PC-3 (cell line): Measurements from ENCODE around the gene LDLR. TPM values are rescaled to one million over a fixed set of nuclear protein-coding genes. Genes with fewer than 3 reads are reported as not detected.
A peak's percentile ranks its signal among the peaks of the same experiment; 100 is the strongest.

Experiments used
- ATAC-seq: fragments of 200-7000 bp; cut with Tn5 transposase; 2 replicates; pipeline ENCODE4 v1.9.1; 2020; ENCODE audit warnings: mild to moderate bottlenecking, moderate library complexity
- BruUV-seq: library from RNA; stranded (reverse); fragments of 400-500 nt; replicated peaks from 2 replicates; lab custom pipeline; 2021; lab: Mats Ljungman, UMichigan
- CTCF ChIA-PET: fragments of 300-600 bp; sonication (Branson Sonifier 250); formaldehyde crosslinking; loops from one replicate; lab custom pipeline; 2022; ENCODE audit warnings: antibody characterized with exemption; lab: Charles Lee
- POLR2A ChIA-PET: fragments of 300-600 bp; sonication (Branson Sonifier 250); formaldehyde crosslinking; loops from one replicate; lab custom pipeline; 2022; ENCODE audit warnings: antibody characterized with exemption; ENCODE audit not compliant: unreplicated experiment; lab: Charles Lee
- DNase-seq: peaks from one replicate; pipeline ENCODE4 v3.0.0-alpha.2; 2015
- H2AFZ ChIP-seq: fragments of 300-600 bp; sonication (generic); 2 replicates; pipeline ENCODE4 v1.6.0; 2016; ENCODE audit warnings: antibody characterized with exemption, low read length
- H3F3A ChIP-seq: fragments of 300-600 bp; sonication (generic); one replicate; pipeline ENCODE4 v1.6.0; 2017; ENCODE audit warnings: antibody characterized with exemption, low read length, control low read depth, mild to moderate bottlenecking; ENCODE audit not compliant: unreplicated experiment
- H3K27ac ChIP-seq: fragments of 300-600 bp; sonication (generic); 2 replicates; pipeline ENCODE4 v1.5.1; 2016; ENCODE audit warnings: mild to moderate bottlenecking, low read length
- H3K27me3 ChIP-seq: fragments of 300-600 bp; sonication (generic); 2 replicates; pipeline ENCODE4 v1.6.1; 2016; ENCODE audit warnings: low read length, mixed read lengths
- H3K36me3 ChIP-seq: fragments of 300-600 bp; sonication (generic); 2 replicates; pipeline ENCODE4 v1.6.1; 2016; ENCODE audit warnings: low read depth, mixed run types, low read length, mixed read lengths
- H3K4me1 ChIP-seq: fragments of 300-600 bp; sonication (generic); 2 replicates; pipeline ENCODE4 v1.5.1; 2016; ENCODE audit warnings: low read length; ENCODE audit not compliant: insufficient read depth
- H3K4me2 ChIP-seq: fragments of 300-600 bp; sonication (generic); 2 replicates; pipeline ENCODE4 v1.6.0; 2016; ENCODE audit warnings: low read length
- H3K4me3 ChIP-seq: fragments of 300-600 bp; sonication (generic); 2 replicates; pipeline ENCODE4 v1.5.1; 2016; ENCODE audit warnings: mild to moderate bottlenecking, low read length, mixed read lengths
- H3K79me2 ChIP-seq: fragments of 300-600 bp; sonication (generic); 2 replicates; pipeline ENCODE4 v1.6.1; 2017; ENCODE audit warnings: low read length, mixed read lengths
- H3K9ac ChIP-seq: fragments of 300-600 bp; sonication (generic); 2 replicates; pipeline ENCODE4 v1.6.0; 2016; ENCODE audit warnings: mild to moderate bottlenecking, low read length
- H3K9me2 ChIP-seq: fragments of 300-600 bp; sonication (generic); replicated peaks from 2 replicates; pipeline ENCODE4 v1.6.1; 2016; ENCODE audit warnings: mixed run types, low read length, mixed read lengths
- H3K9me3 ChIP-seq: fragments of 300-600 bp; sonication (generic); 2 replicates; pipeline ENCODE4 v1.6.1; 2016; ENCODE audit warnings: low read length, mixed read lengths
- H4K20me1 ChIP-seq: fragments of 300-600 bp; sonication (generic); 2 replicates; pipeline ENCODE4 v1.6.1; 2016; ENCODE audit warnings: low read length, mixed read lengths
- CTCF ChIP-seq: fragments of 300-600 bp; sonication (generic); conservative IDR thresholded peaks from 2 replicates; pipeline ENCODE4 v1.5.1; 2017; ENCODE audit warnings: antibody characterized with exemption, low read depth, mild to moderate bottlenecking, low read length
- EZH2 ChIP-seq: fragments of 300-600 bp; sonication (generic); IDR thresholded peaks from one replicate; pipeline ENCODE4 v1.6.1; 2017; ENCODE audit warnings: antibody characterized with exemption, mild to moderate bottlenecking, low read length; ENCODE audit not compliant: unreplicated experiment
- EZH2phosphoT487 ChIP-seq: fragments of 300-600 bp; sonication (generic); IDR thresholded peaks from 2 replicates; pipeline ENCODE4 v1.6.1; 2018; ENCODE audit warnings: mild to moderate bottlenecking, antibody characterized with exemption, low read length, borderline replicate concordance
- intact Hi-C: fragments of 100-400 bp; cut with micrococcal nuclease; formaldehyde crosslinking; loops from 2 replicates; pipeline ENCODE4 v1.9.0; 2023
- total RNA-seq: library from RNA; depleted of rRNA; stranded (reverse); fragments of >200 nt; gene quantifications from 2 replicates; pipeline ENCODE4 v1.2.3, GENCODE V29; 2014

The LDLR gene
- total RNA-seq, 1 experiment from 2014 or later = 302 TPM

- Histone ChIP-seq H2AFZ (no peak overlapping the region), H3K9me3 (no peaks in the 10 kb centered on the region), H3K4me1 (no peaks in the 10 kb centered on the region), H3K4me2 (no peak overlapping the region), H3K27me3 (no peaks in the 10 kb centered on the region), H3K4me3 (no peak overlapping the region), H3K79me2 (no peaks in the 10 kb centered on the region), H3K9me2 (no peaks in the 10 kb centered on the region), H3F3A (peaks cover 48% of the 10 kb centered on the region), H4K20me1 (peaks cover 44% of the 10 kb centered on the region), H3K36me3 (peaks cover 88% of the 10 kb centered on the region), H3K9ac (no peak overlapping the region), H3K27ac (no peak overlapping the region)
- DNase-seq = no peak
- ChIA-PET POLR2A (no interaction called here), CTCF (no interaction called here)
- no peak for ATAC-seq
- intact Hi-C loops = no loop called here
- TF ChIP-seq CTCF (no peak), EZH2phosphoT487 (no peak), EZH2 (no peak)
- BruUV-seq = no TSS peak
These were observed 38.6 kb downstream of the LDLR start for GRCh38 chr19:11127905-11128304.

GRCh38 chr19:11130824-11131455 is 41.7 kb downstream of the LDLR start:
- peaks cover 65% of the 10 kb centered on the region for H3K36me3 ChIP-seq

More at GRCh38 chr19:11130824-11131455, 41.7 kb downstream of the LDLR start:
- Histone ChIP-seq H3K4me1 (no peaks in the 10 kb centered on the region), H3K27me3 (no peaks in the 10 kb centered on the region), H3K4me3 (no peak overlapping the region), H3K9ac (no peak overlapping the region), H3K9me2 (no peaks in the 10 kb centered on the region), H3F3A (peaks cover 55% of the 10 kb centered on the region), H4K20me1 (peaks cover 37% of the 10 kb centered on the region), H3K9me3 (no peaks in the 10 kb centered on the region), H2AFZ (no peak overlapping the region), H3K79me2 (no peaks in the 10 kb centered on the region), H3K4me2 (no peak overlapping the region), H3K27ac (no peak overlapping the region)
- ATAC-seq (peak; percentile 81), DNase-seq (peak; percentile 87)
- TF ChIP-seq CTCF = peak; percentile 92
- TF ChIP-seq EZH2phosphoT487 = no peak
- TF ChIP-seq EZH2 = no peak
- no TSS peak for BruUV-seq
- ChIA-PET POLR2A (no interaction called here), CTCF (interaction anchor here (0.7 kb wide), 1 partner anchor 75 kb away, joined by 6 read pairs; no protein-coding TSS in a partner anchor)
- intact Hi-C loops = loop anchor here (2.0 kb wide), 1 partner anchor 94 kb away; no protein-coding TSS in a partner anchor
